Activated CD8-positive, alpha-beta memory T cell treated with anti-CD3 and anti-CD28 coated beads for 36 hours (primary cell): ENCODE measurements around the gene C16orf96. TPM values are rescaled to one million over a fixed set of nuclear protein-coding genes. Genes with fewer than 3 reads are reported as not detected.

ENCODE experiments used
- CTCF ChIA-PET: fragments of 350-600 bp; sonication (Branson Sonifier 250); formaldehyde crosslinking; loops from one replicate; lab custom pipeline; 2021; ENCODE audit warnings: antibody characterized with exemption; lab: Charles Lee
- POLR2A ChIA-PET: fragments of 350-600 bp; sonication (Branson Sonifier 250); formaldehyde crosslinking; loops from one replicate; lab custom pipeline; 2021; ENCODE audit warnings: antibody characterized with exemption; lab: Charles Lee
- total RNA-seq, 2 experiments: library from RNA; stranded (reverse); gene quantifications; one replicate each; pipeline ENCODE4 v1.2.3, GENCODE V29; 2021

Gene C16orf96
- total RNA-seq, 2 experiments from 2014 or later = 0.08 to 0.11 TPM

DNA sequence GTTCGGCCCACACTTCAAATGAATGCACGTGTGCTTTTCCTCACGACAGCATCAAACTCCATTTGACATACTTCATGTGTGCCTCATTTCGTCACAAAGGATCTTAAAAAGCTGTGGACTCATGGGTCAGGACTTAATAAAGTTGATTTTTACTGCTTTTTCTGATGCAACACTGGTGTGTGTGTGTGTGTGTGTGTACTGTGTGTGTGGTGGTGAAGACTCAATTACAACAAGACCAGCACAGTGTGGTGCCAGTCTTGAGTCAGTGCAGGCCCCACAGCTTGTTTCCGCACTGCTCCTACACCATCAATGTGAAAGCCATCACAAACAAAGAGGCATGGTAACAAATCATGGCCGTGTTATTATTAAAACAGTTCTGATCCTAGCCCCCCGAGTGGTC lies 35.2 kb upstream of the C16orf96 start:
- ChIA-PET POLR2A (interaction anchor here (0.5 kb wide), 1 partner anchor 33 kb away, joined by 7 read pairs; no protein-coding TSS in a partner anchor), CTCF (interaction anchor here (1.2 kb wide), 1 partner anchor 27 kb away, joined by 3 read pairs; no protein-coding TSS in a partner anchor)

DNA sequence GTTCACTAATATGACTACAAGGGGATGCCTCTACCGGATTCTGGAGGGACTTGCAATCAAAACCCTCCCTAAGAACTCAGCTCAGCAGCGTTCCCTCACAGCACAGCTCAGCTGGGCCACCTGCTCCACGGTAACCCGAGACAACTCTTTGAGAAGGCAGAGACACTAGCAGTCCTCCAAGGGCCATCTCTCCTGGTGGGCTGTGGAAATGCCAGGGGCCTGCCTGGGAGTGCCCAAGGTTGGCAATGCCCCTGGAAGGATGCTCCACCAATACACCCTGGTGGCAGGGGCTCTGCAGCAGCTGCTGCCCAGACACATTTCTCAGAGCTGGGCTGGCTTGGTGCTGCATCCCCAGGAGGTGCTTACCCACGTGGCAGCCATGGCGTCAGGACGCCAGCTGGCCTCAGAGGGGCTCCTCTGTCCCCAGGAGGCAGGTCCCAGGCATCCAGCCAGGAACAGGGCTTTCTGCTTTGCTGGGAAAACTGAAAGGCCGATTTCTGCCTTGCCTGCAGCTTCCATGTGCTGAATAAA lies 34.0 kb upstream of the C16orf96 start:
- CTCF ChIA-PET = no interaction called here
- POLR2A ChIA-PET = no interaction called here

DNA sequence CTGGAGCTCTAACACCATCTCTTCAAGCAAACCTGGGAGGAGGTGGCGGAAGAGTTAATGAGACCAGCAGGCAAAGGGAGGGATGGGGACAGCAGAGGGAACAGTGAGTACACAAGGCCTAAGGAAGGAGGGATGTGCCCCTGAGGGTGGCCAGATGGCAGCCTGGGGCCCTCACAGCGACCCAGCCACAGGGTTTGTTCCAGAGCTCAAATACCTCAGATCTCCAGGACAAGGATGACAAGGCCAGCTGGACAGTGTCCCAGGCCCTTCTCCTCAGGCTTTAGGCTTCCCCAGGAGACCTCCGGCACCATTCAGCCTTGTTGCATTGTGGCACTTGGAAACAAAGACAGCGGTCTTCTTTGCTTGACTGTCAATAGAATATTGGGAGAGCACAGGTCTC lies 32.5 kb upstream of the C16orf96 start:
- POLR2A ChIA-PET = no interaction called here
- CTCF ChIA-PET = interaction anchor here (0.5 to 1.6 kb wide), 3 partner anchors 17 to 25 kb away, joined by 3 to 5 read pairs (median 3); no protein-coding TSS in a partner anchor

DNA sequence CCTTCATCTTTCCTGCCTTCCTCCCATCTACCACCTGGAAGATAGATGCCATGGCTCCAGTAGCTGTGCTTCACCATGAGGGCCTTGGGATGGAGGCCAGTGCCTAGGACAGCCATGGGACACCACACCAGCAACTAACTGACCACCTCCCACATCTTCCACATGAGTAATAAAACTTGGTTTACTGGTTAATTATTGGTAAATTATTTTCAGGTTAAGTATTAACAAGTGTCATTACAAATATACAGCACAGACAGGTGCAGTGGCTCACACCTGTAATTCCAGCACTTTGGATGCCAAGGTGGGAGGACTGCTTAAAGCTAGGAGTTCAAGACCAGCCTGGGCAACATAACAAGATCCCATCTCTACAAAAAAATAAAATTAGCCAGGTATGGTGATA lies 31.6 kb upstream of the C16orf96 start:
- POLR2A ChIA-PET = no interaction called here
- CTCF ChIA-PET = interaction anchor here (1.6 kb wide), 1 partner anchor 18 kb away, joined by 5 read pairs; no protein-coding TSS in a partner anchor

DNA sequence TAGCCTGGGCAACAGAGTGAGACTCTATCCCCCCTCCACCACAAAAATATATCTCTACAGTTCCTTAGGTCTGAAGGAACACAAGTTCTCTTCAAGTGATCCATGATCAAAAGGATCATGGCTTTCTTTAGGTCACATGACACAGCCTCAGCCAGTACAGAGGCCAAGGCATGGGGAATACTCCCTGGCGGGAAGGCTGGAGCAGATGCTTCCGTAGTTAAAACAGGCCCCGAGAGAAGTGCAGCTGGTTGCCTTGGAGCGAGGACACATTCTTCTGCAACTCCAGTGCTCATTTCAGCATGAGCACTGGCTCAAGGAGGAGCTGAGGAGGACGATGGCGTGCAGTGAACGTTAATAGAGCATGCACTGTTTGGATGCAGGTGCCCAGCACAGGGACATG lies 31.1 kb upstream of the C16orf96 start:
- CTCF ChIA-PET = no interaction called here
- POLR2A ChIA-PET = no interaction called here

DNA sequence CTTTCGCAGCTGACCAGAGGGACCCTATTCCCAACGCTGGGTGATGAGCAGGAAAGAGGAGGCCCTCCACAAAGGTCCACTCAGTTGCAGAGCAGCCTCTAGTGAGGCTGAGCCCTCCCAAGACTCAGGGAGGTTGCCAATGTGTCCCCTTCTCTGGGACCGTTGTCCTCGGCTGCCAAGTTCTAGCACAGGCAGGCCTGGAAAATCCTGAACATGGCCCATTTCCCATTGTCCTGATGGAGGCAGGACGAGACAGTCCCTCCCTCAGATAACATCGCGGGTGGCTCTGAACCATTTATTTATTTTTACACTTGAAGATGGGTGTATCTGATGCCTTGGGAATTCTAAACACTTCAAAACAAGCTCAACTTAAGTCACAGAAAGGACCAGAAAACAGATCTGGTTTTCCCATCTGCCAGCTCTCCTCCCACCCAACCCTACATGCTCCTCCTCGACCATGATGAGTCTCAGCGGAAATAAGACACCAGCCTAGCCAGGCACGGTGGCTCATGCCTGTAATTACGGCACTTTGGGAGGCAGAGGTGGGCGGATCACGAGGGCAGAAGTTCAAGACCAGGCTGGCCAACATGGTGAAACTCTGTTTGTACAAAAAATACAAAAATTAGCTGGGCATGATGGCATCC lies 30.4 kb upstream of the C16orf96 start:
- CTCF ChIA-PET = interaction anchor here (1.3 kb wide), 1 partner anchor 15 kb away, joined by 4 read pairs; no protein-coding TSS in a partner anchor
- POLR2A ChIA-PET = no interaction called here

DNA sequence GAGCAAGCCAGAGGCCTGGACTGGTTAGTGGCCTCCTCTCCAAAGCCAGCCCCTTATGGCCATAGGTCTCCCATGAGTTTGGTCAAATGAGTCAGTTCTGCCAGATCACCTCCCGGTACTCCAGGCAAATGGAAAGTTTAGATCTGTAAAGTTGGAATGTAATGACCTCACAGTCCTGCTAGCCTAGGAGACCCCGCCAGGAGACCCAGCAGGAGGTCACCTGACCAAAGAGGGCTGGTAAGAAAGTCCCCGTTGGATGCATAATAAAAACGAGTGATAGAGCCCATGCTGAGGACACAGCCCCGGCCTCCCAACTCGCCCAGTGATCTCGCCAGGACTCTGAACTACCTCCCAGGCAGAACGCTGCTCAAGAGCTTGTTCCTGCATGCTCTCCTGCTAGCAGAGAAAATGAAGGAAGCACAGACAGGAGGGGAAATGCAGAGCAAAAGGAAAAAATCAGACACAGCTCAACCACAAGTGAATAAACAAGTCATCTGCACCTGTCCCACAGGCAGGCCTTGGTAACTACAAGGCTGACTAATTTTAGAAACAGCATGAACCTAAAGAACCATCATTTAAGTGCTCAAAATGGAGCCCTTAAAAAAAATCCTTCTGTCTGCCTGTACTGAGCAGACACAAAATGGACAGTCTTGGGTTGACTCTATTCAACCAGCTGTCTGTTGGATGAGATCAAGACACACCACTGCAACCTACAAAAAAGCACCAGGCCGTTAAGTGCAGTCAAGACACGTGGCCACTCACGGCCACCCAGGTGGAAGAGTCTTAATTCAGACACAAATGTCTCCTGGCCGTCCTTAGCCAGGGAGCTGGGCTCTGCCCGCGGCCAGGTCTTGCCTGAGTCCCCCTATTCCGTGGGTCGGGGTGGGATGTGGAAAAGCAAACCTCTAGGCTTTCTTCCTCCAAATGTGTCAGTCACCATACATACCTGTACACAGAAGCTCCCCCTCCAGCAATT lies 26.8 kb upstream of the C16orf96 start:
- CTCF ChIA-PET = interaction anchor here (0.6 to 1.9 kb wide), 4 partner anchors 19 to 57 kb away, joined by 3 to 4 read pairs (median 4); no protein-coding TSS in a partner anchor
- POLR2A ChIA-PET = interaction anchor here (1.2 kb wide), 1 partner anchor 10 kb away, joined by 4 read pairs; the partner anchor contains the start of gene CDIP1

DNA sequence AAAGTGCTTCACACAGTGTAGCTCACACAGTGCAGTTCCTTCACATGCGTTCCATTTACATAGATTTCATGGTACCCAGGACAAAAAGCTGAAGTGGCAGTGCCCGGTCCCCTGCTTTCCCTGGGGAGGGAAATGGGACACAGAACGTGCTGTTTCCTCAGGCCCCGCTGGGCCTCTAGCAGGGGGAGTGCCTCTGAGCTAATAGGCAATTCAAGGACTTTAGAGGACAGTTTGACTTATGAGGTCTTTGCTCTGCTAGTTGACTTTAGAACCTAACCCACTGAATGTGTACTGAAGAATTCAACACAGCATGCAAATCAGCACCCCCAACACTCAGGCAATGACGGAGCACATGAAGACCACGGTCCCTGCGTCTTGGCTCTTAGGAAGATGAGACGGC lies 24.3 kb upstream of the C16orf96 start:
- ChIA-PET CTCF (interaction anchor here (2.0 to 2.3 kb wide), 2 partner anchors 19 to 26 kb away, joined by 6 read pairs; no protein-coding TSS in a partner anchor), POLR2A (no interaction called here)

DNA sequence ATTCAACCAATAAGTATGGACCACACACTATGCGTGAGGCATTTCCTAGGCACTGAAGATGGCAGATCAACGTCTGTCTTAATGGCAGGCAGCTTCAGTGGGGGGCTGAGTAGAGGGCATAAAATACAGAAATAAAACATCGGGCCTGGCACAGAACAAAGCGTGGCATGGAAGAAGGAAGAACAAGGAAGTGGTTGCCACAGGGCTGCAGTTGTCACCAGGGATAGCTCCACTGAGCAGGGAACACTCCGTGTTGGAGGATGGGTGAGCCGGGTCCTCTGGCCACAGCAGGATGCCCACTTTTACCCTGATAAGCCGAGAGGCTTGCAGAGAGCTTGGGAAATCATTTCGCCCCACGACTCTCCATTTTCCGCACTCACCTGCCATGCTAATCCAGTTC lies 23.9 kb upstream of the C16orf96 start:
- ChIA-PET POLR2A (no interaction called here), CTCF (interaction anchor here (2.0 to 2.3 kb wide), 2 partner anchors 18 to 27 kb away, joined by 6 read pairs; no protein-coding TSS in a partner anchor)

DNA sequence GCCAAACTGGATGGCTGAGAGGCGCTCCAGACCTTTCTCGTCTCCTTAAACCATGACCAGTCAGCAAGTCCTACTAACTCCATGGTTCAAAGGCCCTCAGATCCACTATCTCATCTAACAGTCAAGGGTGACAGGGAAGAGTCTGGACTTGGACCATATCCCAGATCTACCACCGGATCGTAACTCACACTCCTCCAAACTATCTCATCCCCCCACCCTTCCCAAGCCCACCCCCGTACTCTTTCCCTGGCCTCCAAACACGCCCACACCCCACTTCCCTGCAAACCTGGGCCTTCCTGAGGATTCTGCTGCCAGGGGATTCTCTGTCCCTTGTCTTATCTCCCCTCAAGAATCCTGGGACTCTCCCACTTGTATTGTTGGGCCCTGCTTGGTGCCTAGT lies 22.6 kb upstream of the C16orf96 start:
- ChIA-PET CTCF (interaction anchor here (2.0 to 2.3 kb wide), 2 partner anchors 17 to 28 kb away, joined by 6 read pairs; no protein-coding TSS in a partner anchor), POLR2A (no interaction called here)

DNA sequence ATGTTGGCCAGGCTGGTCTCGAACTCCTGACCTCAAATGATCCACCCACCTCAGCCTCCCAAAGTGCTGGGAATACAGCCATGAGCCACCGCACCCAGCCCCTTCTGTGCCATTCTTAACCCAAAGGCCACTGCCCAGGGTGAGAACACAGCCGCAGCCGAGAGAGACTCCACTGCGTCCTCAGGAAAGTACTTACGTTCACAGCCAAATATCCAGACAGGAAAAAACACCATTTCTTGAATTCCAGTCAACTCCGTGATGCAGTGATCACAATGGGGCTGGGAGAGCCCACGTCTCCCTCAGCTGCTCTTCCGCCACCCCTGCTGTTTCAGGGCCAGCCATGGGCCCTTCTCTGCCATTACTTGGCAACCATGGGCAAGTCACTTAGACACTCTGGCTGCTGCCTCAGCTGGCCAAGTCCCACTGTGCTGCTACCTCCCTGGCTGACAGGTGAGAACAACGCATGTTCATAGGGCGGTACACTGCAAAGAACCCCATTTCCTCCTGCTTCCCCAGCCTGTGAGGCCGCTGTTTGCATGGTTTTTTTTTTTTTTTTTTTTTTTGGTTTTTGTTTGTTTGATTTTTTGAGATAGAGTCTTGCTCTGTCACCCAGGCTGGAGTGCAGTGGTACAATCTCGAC lies 21.9 kb upstream of the C16orf96 start:
- POLR2A ChIA-PET = no interaction called here
- CTCF ChIA-PET = no interaction called here

DNA sequence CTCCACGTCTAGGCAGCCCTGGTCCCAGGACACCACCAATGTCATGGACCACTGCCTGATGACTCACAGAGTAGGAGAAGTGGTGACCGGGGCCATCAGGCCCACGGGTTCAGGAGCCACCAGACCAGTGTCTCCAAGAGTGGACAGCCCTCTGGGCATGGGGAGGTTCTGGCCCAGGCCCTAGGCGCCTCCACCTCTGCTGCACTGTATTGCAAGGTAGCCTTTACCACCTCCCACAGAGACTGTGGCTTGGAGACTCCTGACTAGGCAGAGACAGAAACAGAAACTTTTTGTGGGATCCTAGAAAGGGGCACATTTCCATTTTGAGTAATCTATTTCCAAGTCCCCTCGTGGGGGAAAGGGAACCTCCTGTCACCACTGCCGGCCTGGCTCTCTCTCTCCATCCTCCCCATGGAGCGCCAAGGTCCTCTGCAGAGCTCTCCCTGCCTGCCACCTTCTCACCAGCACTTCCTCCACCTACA lies 20.5 kb upstream of the C16orf96 start:
- ChIA-PET CTCF (interaction anchor here (0.8 to 1.4 kb wide), 7 partner anchors 11 to 77 kb away, joined by 3 to 4 read pairs (median 3); partner anchors contain the start of gene HMOX2), POLR2A (interaction anchor here (0.5 to 1.3 kb wide), 3 partner anchors 29 to 263 kb away, joined by 3 to 4 read pairs (median 3); no protein-coding TSS in a partner anchor)

DNA sequence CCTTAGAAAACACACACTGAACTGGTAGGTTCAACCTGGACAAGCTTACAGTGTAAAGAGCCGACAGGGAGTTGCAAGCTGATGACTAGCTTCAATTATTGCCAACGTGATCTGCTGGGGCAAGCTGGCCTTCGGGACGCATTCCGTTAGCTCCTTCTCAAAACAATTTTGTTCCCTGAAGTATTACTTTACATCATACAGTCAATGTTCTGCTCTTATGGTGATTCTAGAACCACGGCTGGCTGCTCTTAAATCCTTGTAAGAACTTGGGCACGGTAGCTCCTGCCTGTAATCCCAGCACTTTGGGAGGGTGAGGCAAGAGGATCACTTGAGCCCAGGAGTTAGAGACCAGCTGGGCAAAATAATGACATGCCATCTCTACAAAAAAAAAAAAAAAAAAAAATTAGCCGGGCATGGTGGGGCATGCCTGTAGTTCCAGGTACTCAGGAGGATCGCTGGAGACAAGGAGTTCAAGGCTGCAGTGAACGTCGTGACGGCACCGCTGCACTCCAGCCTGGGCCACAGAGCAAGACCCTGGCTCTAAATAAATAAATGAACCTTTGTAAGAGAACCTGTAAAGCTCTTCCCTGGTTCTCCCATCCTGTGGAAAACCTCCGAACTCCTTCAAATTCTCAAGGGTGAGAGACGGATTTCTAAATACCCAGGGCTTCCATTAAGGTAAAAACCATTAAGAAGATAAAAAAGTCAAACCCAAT lies 19.6 kb upstream of the C16orf96 start:
- CTCF ChIA-PET = interaction anchor here (0.6 to 1.4 kb wide), 9 partner anchors 9 to 76 kb away, joined by 3 to 5 read pairs (median 3); partner anchors contain the start of gene HMOX2
- POLR2A ChIA-PET = interaction anchor here (0.5 to 1.3 kb wide), 5 partner anchors 9 to 264 kb away, joined by 3 to 15 read pairs (median 4); no protein-coding TSS in a partner anchor

DNA sequence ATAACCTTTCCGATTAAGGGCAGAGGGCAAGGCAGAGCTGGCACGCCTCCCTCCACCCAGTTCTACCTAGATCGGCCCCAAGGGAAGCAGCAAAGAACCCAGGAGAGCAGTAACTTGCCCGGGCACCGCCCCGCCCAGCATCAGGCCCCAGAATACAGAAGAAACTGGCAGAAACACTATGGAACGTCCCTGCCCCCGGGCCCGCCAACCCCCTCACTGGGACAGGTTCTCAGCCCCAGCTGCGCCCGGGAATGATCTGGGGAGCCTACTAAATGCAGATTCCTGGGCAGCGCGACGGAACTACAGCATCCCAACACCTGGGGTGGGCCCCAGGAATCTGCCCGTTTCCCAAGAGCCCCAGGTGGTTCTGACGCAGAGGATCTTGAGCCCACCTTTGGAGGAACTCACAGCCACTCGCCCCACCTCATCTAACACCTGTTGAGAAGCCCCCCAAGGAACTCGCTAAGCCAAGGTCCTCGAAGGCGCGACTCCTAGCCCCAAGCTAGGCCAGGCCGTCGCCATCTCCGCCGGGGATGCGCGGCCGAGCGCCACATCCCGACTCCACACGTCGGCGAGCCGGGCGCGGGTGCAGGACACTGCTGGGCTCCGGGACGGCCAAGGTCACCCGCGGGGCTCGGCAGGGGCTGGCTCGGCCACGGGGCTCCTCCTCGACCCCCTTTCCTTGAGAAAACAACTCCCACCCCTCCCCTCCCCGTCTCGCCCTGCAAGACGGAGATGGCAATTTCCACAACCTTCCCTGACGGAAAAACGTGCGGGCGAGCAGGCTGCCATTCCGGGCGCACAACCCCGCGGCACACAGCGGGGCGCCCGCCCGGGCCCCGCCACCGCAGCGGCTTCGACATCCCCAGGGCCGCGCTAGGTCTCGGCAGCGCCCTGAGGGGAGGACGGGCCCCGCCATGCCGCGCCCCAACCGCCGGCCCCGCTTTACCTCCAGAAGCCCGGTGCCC lies 18.5 kb upstream of the C16orf96 start:
- ChIA-PET CTCF (interaction anchor here (1.4 to 3.0 kb wide), 3 partner anchors 11 to 75 kb away, joined by 3 to 19 read pairs (median 4); no protein-coding TSS in a partner anchor), POLR2A (interaction anchor here (0.5 to 0.9 kb wide), 2 partner anchors 11 to 23 kb away, joined by 3 to 5 read pairs; no protein-coding TSS in a partner anchor)

DNA sequence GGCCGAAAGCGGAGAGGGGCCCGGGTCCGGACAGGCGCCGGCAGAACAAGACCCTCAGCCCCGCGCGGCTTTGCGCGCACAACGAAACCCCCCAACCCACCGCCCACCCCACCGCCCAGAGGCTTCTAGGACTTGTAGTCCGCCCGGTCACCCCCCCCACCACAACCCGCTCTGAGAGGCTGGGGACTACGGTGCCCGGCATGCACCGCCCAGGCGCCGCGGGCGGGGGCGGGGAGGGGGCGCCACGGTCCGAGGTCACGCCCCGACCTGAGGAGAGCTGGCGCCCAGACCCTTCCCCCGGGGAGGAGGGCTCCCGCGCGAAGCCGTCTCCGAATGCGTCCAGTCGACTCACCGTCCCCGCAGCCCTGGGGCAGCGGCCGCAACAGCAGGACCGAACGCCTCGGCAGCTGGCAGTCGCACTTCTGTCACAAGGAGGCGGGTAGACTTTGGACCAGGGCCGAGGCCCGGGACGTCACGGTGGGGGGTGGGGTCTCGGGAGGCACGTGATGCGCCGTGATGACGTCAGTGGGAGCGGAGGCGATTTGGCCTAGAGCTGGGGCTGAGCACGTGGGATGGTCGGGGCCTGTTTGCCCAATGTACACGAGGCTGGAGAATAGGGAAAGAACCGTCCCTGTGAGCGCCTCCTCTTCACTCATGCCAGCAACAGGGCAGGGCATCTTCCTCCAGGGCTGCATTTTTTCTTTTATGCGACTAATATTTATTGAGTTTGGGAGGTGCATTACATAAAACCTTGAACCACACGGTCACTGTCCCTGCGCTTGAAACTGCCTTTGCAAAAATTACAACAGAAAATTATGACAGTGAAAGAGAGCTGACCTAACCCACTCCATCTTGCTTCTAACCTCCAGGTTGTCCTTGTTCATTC lies 17.5 kb upstream of the C16orf96 start, which contains the start of gene CDIP1:
TSS of gene CDIP1 (minus strand) at position 424 of the 886 bp plus-strand sequence. CDS start 24,643 bp downstream, outside the sequence.
- ChIA-PET POLR2A (interaction anchor here (0.6 to 1.1 kb wide), 5 partner anchors 9 to 78 kb away, joined by 3 to 10 read pairs (median 3); partner anchors contain the start of gene NMRAL1), CTCF (interaction anchor here (0.6 to 3.0 kb wide), 4 partner anchors 10 to 67 kb away, joined by 3 to 19 read pairs (median 8); no protein-coding TSS in a partner anchor)
